Stimulated activated CD8-positive, alpha-beta memory T cell treated with anti-CD3 and anti-CD28 coated beads, Interleukin-7, amount 100 ng/mL, for 4 hours (primary cell): ENCODE measurements around the gene NSRP1.
"Not testable (repeated sequence)": the region's sequence is repeated elsewhere in the genome, so short reads cannot be mapped to it uniquely, and the experiment has no call there.

Experiments
- DNase-seq, 2 donors: peaks; one replicate each; pipeline ENCODE4 v3.0.0-alpha.2; 2020; ENCODE audit warnings: low read depth in 2 of 2

Gene NSRP1

GRCh38 chr17:30118635-30119034 is 2.0 kb downstream of the NSRP1 start:
- DNase-seq, result not testable (repeated sequence)

- DNase-seq, result no peak
Measured at GRCh38 chr17:30124273-30124796, 7.7 kb downstream of the NSRP1 start.

GRCh38 chr17:30130121-30130520 is 13.5 kb downstream of the NSRP1 start:
- DNase-seq, result no peak

- DNase-seq, result no peak
Measured at GRCh38 chr17:30132615-30133014, 16.0 kb downstream of the NSRP1 start.

- DNase-seq, result no peak
Measured at GRCh38 chr17:30133197-30133596, 16.6 kb downstream of the NSRP1 start.

GRCh38 chr17:30134551-30134950 is 17.9 kb downstream of the NSRP1 start:
- DNase-seq, result no peak

- no peak for DNase-seq
Measured at GRCh38 chr17:30137158-30137557, 20.5 kb downstream of the NSRP1 start.

- DNase-seq, result not testable (repeated sequence)
Measured at GRCh38 chr17:30147860-30148259, 31.2 kb downstream of the NSRP1 start.

GRCh38 chr17:30148376-30148775 is 31.8 kb downstream of the NSRP1 start:
- no peak for DNase-seq

GRCh38 chr17:30151471-30151870 is 34.9 kb downstream of the NSRP1 start:
- DNase-seq, result no peak

GRCh38 chr17:30153463-30153862 is 36.8 kb downstream of the NSRP1 start:
- DNase-seq, result no peak

GRCh38 chr17:30155389-30155788 is 38.8 kb downstream of the NSRP1 start:
- no peak for DNase-seq

GRCh38 chr17:30158896-30159625 is 42.4 kb downstream of the NSRP1 start:
- DNase-seq, result no peak

- no peak for DNase-seq
Measured at GRCh38 chr17:30160419-30161172, 44.0 kb downstream of the NSRP1 start.

GRCh38 chr17:30161601-30162000 is 45.0 kb downstream of the NSRP1 start:
- DNase-seq, result no peak

GRCh38 chr17:30164531-30164930 is 47.9 kb downstream of the NSRP1 start:
- no peak for DNase-seq

GRCh38 chr17:30165147-30165546 is 48.5 kb downstream of the NSRP1 start:
- DNase-seq, result no peak

GRCh38 chr17:30165960-30166359 is 49.3 kb downstream of the NSRP1 start:
- no peak for DNase-seq

GRCh38 chr17:30170415-30170987 is 53.9 kb downstream of the NSRP1 start:
- no peak for DNase-seq

- DNase-seq, result no peak
Measured at GRCh38 chr17:30172560-30172959, 55.9 kb downstream of the NSRP1 start.

- no peak for DNase-seq
Measured at GRCh38 chr17:30173649-30174048, 57.0 kb downstream of the NSRP1 start.

- DNase-seq, result no peak
Measured at GRCh38 chr17:30174556-30174955, 57.9 kb downstream of the NSRP1 start.

- no peak for DNase-seq
Measured at GRCh38 chr17:30176855-30177254, 60.2 kb downstream of the NSRP1 start.
